ENCODE measurements around the gene ARHGEF26.

The ARHGEF26 gene

GRCh38 chr3:154274348-154274747 is 153.2 kb downstream of the ARHGEF26 start:
- TF ChIP-seq CTCF (conservative IDR thresholded peaks at IDR 0.05; ENCODE audit: low read length) = no peak

DNA sequence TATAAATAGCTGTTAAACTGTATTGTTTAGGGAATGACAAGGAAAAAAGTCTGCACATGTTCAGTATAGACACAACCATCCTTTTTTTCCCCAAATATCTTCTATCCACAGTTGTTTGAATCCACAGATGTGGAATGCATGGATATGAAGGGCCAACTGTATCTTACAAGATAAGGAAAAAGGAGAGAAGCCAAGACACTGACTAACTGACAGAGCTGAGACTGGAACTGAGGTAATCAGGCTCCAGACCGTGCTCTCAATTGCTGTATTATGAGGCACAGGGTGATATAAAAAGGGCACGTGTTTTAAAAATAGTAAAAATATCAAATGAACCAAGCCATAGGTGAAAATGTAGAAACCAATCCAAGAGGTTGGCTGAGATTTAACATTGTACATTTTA is 154.1 kb downstream of the ARHGEF26 start:
- DNase-seq (ENCODE audit: low read depth) = no peak
- no peak overlapping the region for H3K4me3 ChIP-seq (ENCODE audit: low read length)
- no peak for TF ChIP-seq CTCF (conservative IDR thresholded peaks at IDR 0.05; ENCODE audit: low read length)

More at GRCh38 chr3:154274348-154274747, 153.2 kb downstream of the ARHGEF26 start:
- no peak overlapping the region for H3K4me3 ChIP-seq (ENCODE audit: low read length)
- no peak for DNase-seq (ENCODE audit: low read depth)

DNA sequence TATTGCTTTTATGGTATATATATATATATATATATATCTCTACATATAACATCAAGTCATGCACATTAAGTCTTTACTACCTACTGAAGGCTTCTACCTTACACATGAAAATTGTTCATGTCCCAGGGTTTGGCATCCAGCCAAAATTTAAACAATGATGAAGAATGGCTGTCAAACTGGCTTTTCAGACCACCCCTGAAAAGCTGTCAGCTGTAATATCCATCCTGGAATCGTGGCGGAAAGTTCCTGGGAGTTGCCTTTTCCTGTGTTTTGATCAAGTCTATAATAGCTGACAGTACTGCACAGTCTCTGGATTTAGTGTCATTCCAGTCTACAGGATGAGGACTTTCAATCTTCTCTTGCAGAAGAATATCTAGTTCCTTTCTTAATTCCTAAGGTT is 154.8 kb downstream of the ARHGEF26 start:
- no peak for DNase-seq (ENCODE audit: low read depth)

GRCh38 chr3:154280161-154280560 is 159.0 kb downstream of the ARHGEF26 start:
- no peak for DNase-seq (ENCODE audit: low read depth)
- TF ChIP-seq CTCF (conservative IDR thresholded peaks at IDR 0.05; ENCODE audit: low read length) = no peak
- H3K4me3 ChIP-seq (ENCODE audit: low read length) = no peak overlapping the region

More for the DNA sequence above, 154.8 kb downstream of the ARHGEF26 start:
- no peak overlapping the region for H3K4me3 ChIP-seq (ENCODE audit: low read length)
- TF ChIP-seq CTCF (conservative IDR thresholded peaks at IDR 0.05; ENCODE audit: low read length) = no peak

- no peak for TF ChIP-seq CTCF (conservative IDR thresholded peaks at IDR 0.05; ENCODE audit: low read length)
- H3K4me3 ChIP-seq (ENCODE audit: low read length) = no peak overlapping the region
- no peak for DNase-seq (ENCODE audit: low read depth)
These were observed 164.0 kb downstream of the ARHGEF26 start for GRCh38 chr3:154285221-154285620.

DNA sequence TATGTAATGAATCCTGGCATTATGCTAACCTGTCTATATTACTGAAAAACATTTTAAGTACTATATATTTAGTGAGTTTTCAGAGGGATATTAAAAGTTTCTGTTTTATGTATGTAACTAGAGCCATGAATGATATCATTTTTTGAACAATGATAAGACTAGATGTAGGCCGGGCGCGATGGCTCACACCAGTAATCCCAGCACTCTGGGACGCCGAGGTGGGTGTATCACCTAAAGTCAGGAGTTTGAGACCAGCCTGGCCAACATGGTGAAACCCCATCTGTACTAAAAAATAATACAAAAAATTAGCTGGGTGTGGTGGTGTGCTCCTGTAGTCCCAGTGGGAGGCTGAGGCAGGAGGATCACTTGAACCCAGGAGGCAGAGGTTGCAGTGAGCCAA is 169.0 kb downstream of the ARHGEF26 start:
- TF ChIP-seq CTCF (conservative IDR thresholded peaks at IDR 0.05; ENCODE audit: low read length) = no peak
- no peak for DNase-seq (ENCODE audit: low read depth)
- no peak overlapping the region for H3K4me3 ChIP-seq (ENCODE audit: low read length)

DNA sequence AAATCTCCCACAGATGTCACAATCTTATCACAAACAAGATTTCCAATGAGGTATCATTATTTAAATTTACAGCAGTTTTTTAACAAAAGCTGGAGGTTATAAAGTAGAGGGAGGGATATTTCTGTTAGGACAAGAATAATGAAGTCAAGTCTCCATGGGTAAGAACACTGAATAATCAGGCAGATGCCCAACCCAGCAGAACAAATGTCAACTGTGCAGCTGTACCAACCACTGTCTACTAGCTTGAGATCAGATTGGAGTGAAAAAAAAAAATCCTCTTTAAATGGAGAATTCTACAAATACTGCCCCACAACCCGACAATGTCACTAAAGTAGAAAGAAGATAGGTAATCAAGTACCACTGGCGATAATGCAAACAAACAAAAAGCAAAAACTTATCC is 172.8 kb downstream of the ARHGEF26 start:
- DNase-seq (ENCODE audit: low read depth) = no peak
- TF ChIP-seq CTCF (conservative IDR thresholded peaks at IDR 0.05; ENCODE audit: low read length) = no peak
- H3K4me3 ChIP-seq (ENCODE audit: low read length) = no peak overlapping the region

Data from AG10803 (cell line).